ENCODE measurements around the gene CARD16.

DNA sequence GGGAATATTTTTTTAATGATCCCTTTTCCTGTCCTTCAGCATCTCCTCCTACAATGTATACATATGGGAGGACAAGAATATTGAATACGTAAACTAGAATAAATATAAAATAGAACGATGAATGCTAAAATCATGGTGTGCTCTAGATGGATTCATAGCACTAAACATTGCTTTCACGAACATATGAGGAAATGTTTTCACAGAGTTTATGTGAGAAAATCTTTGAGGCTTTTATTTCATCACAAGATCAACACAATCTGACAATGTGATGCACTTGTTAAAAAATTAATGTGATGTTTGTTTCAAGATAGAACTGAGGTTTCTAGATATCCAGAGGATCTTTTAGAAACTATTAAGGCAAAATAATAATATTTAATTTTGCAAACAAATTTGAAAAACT is 3.0 kb downstream of the CARD16 start:
- TF ChIP-seq, protein P1, sequence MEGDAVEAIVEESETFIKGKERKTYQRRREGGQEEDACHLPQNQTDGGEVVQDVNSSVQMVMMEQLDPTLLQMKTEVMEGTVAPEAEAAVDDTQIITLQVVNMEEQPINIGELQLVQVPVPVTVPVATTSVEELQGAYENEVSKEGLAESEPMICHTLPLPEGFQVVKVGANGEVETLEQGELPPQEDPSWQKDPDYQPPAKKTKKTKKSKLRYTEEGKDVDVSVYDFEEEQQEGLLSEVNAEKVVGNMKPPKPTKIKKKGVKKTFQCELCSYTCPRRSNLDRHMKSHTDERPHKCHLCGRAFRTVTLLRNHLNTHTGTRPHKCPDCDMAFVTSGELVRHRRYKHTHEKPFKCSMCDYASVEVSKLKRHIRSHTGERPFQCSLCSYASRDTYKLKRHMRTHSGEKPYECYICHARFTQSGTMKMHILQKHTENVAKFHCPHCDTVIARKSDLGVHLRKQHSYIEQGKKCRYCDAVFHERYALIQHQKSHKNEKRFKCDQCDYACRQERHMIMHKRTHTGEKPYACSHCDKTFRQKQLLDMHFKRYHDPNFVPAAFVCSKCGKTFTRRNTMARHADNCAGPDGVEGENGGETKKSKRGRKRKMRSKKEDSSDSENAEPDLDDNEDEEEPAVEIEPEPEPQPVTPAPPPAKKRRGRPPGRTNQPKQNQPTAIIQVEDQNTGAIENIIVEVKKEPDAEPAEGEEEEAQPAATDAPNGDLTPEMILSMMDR (IDR thresholded peaks at IDR 0.05): no peak
- no peak for TF ChIP-seq RFX5 (IDR thresholded peaks at IDR 0.05)
- TF ChIP-seq, protein P2, sequence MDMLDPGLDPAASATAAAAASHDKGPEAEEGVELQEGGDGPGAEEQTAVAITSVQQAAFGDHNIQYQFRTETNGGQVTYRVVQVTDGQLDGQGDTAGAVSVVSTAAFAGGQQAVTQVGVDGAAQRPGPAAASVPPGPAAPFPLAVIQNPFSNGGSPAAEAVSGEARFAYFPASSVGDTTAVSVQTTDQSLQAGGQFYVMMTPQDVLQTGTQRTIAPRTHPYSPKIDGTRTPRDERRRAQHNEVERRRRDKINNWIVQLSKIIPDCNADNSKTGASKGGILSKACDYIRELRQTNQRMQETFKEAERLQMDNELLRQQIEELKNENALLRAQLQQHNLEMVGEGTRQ (IDR thresholded peaks at IDR 0.05): no peak
- TF ChIP-seq, protein P3, sequence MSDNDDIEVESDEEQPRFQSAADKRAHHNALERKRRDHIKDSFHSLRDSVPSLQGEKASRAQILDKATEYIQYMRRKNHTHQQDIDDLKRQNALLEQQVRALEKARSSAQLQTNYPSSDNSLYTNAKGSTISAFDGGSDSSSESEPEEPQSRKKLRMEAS (IDR thresholded peaks at IDR 0.05): no peak
- no peak for TF ChIP-seq POLR2AphosphoS2 (conservative IDR thresholded peaks at IDR 0.05; ENCODE audit: low read length)
- no peak for TF ChIP-seq POLR2A (IDR thresholded peaks at IDR 0.05; ENCODE audit: low read length)
- no peak for TF ChIP-seq HOXB13 (CRISPR knock-in tag; IDR thresholded peaks at IDR 0.05; ENCODE audit: low read depth)
- TF ChIP-seq NR3C1 (IDR thresholded peaks at IDR 0.05): no peak
- no peak for TF ChIP-seq SMC3 (IDR thresholded peaks at IDR 0.05)
- TF ChIP-seq MAFK (IDR thresholded peaks at IDR 0.05; ENCODE audit: partially characterized antibody): no peak

Measured in A549 (cell line).